ENCODE measurements around the gene LAMB4.

The LAMB4 gene

GRCh38 chr7:108046952-108047506 lies 83.1 kb downstream of the LAMB4 start:
- H3K27ac ChIP-seq = no peak overlapping the region
- no peak for TF ChIP-seq ZFX (IDR thresholded peaks at IDR 0.05)
- TF ChIP-seq, protein P1, sequence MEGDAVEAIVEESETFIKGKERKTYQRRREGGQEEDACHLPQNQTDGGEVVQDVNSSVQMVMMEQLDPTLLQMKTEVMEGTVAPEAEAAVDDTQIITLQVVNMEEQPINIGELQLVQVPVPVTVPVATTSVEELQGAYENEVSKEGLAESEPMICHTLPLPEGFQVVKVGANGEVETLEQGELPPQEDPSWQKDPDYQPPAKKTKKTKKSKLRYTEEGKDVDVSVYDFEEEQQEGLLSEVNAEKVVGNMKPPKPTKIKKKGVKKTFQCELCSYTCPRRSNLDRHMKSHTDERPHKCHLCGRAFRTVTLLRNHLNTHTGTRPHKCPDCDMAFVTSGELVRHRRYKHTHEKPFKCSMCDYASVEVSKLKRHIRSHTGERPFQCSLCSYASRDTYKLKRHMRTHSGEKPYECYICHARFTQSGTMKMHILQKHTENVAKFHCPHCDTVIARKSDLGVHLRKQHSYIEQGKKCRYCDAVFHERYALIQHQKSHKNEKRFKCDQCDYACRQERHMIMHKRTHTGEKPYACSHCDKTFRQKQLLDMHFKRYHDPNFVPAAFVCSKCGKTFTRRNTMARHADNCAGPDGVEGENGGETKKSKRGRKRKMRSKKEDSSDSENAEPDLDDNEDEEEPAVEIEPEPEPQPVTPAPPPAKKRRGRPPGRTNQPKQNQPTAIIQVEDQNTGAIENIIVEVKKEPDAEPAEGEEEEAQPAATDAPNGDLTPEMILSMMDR (conservative IDR thresholded peaks at IDR 0.05) = no peak

- H3K27ac ChIP-seq = no peak overlapping the region
- no peak for TF ChIP-seq ZFX (IDR thresholded peaks at IDR 0.05)
- TF ChIP-seq, protein P1 (conservative IDR thresholded peaks at IDR 0.05) = no peak
Measured at GRCh38 chr7:108045669-108046068, 84.5 kb downstream of the LAMB4 start.

GRCh38 chr7:108045154-108045553 lies 85.0 kb downstream of the LAMB4 start:
- no peak for TF ChIP-seq ZFX (IDR thresholded peaks at IDR 0.05)
- TF ChIP-seq, protein P1 (conservative IDR thresholded peaks at IDR 0.05) = no peak
- no peak overlapping the region for H3K27ac ChIP-seq

- no peak for TF ChIP-seq ZFX (IDR thresholded peaks at IDR 0.05)
- TF ChIP-seq, protein P1 (conservative IDR thresholded peaks at IDR 0.05) = no peak
- H3K27ac ChIP-seq = no peak overlapping the region
Measured at GRCh38 chr7:108044345-108044744, 85.8 kb downstream of the LAMB4 start.

DNA sequence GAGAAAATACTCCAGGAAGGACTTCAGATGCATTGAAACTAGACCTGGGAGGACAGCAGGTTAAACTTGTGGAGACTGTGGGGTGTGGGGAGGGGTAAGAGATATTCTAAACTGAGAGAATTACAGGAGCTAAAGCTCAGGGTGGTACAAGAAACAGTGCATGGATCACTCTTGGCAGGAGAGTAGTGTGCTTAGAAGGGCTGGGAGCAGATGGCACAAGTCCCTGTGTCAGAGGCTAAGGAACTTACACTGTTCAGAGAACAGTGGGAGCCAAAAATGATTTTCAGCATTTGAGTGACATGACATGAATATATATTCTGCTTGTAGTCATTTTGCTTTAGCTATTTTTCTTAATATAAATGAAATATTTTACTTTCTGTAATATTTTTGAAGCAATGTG lies 91.2 kb downstream of the LAMB4 start:
- TF ChIP-seq ZFX (IDR thresholded peaks at IDR 0.05) = no peak
- TF ChIP-seq, protein P1 (conservative IDR thresholded peaks at IDR 0.05) = no peak
- H3K27ac ChIP-seq = no peak overlapping the region

GRCh38 chr7:108037741-108038140 lies 92.4 kb downstream of the LAMB4 start:
- TF ChIP-seq ZFX (IDR thresholded peaks at IDR 0.05) = no peak
- TF ChIP-seq, protein P1 (conservative IDR thresholded peaks at IDR 0.05) = no peak
- no peak overlapping the region for H3K27ac ChIP-seq

- TF ChIP-seq, protein P1 (conservative IDR thresholded peaks at IDR 0.05) = no peak
- TF ChIP-seq ZFX (IDR thresholded peaks at IDR 0.05) = no peak
- H3K27ac ChIP-seq = no peak overlapping the region
Measured at GRCh38 chr7:108037140-108037539, 93.0 kb downstream of the LAMB4 start.

Data from C4-2B (cell line).